Erythroblast (primary cell): ENCODE results near the gene ZBTB7C.

Experiments used
- DNase-seq, 2 experiments: peaks; one replicate each; lab custom pipeline; 2025; lab: John Stamatoyannopoulos, UW
- GATA1 ChIP-seq: IDR thresholded peaks from 2 replicates; pipeline ENCODE4 v1.6.1; 2011; ENCODE audit warnings: low read depth, mild to moderate bottlenecking, control low read depth, low read length, moderate library complexity
- POLR2A ChIP-seq: IDR thresholded peaks from 2 replicates; pipeline ENCODE4 v1.6.1; 2011; ENCODE audit warnings: mild to moderate bottlenecking, low read length

Gene ZBTB7C

GRCh38 chr18:48405978-48406377, 3.2 kb downstream of the ZBTB7C start:
- no peak for TF ChIP-seq POLR2A
- TF ChIP-seq GATA1, result no peak
- no peak for DNase-seq

- DNase-seq, result no peak
Observed at GRCh38 chr18:48404716-48405507, 4.3 kb downstream of the ZBTB7C start.

GRCh38 chr18:48402953-48403352, 6.2 kb downstream of the ZBTB7C start:
- TF ChIP-seq GATA1 (no peak), POLR2A (no peak)
- DNase-seq, result no peak

More at GRCh38 chr18:48404716-48405507, 4.3 kb downstream of the ZBTB7C start:
- TF ChIP-seq POLR2A (no peak), GATA1 (no peak)

- no peak for DNase-seq
- no peak for TF ChIP-seq GATA1
- TF ChIP-seq POLR2A, result no peak
Observed at GRCh38 chr18:48399303-48400075, 9.7 kb downstream of the ZBTB7C start.

- DNase-seq, result no peak
- no peak for TF ChIP-seq POLR2A
- no peak for TF ChIP-seq GATA1
Observed at GRCh38 chr18:48398074-48398473, 11.1 kb downstream of the ZBTB7C start.

GRCh38 chr18:48397021-48397420, 12.2 kb downstream of the ZBTB7C start:
- TF ChIP-seq POLR2A (no peak), GATA1 (no peak)
- no peak for DNase-seq

- DNase-seq, result no peak
Observed at GRCh38 chr18:48396561-48396960, 12.6 kb downstream of the ZBTB7C start.

GRCh38 chr18:48395646-48396045, 13.5 kb downstream of the ZBTB7C start:
- TF ChIP-seq POLR2A (no peak), GATA1 (no peak)
- no peak for DNase-seq

More at GRCh38 chr18:48396561-48396960, 12.6 kb downstream of the ZBTB7C start:
- TF ChIP-seq POLR2A (no peak), GATA1 (no peak)

GRCh38 chr18:48394176-48394575, 15.0 kb downstream of the ZBTB7C start:
- no peak for TF ChIP-seq POLR2A
- TF ChIP-seq GATA1, result no peak
- no peak for DNase-seq

- TF ChIP-seq GATA1 (no peak), POLR2A (no peak)
- no peak for DNase-seq
Observed at GRCh38 chr18:48393776-48394175, 15.4 kb downstream of the ZBTB7C start.

GRCh38 chr18:48393170-48393569, 16.0 kb downstream of the ZBTB7C start:
- TF ChIP-seq GATA1 (no peak), POLR2A (no peak)
- DNase-seq, result no peak

- TF ChIP-seq GATA1 (no peak), POLR2A (no peak)
- no peak for DNase-seq
Observed at GRCh38 chr18:48392268-48392667, 16.9 kb downstream of the ZBTB7C start.

GRCh38 chr18:48391868-48392267, 17.3 kb downstream of the ZBTB7C start:
- TF ChIP-seq POLR2A (no peak), GATA1 (no peak)
- DNase-seq, result no peak

- DNase-seq, result no peak
- no peak for TF ChIP-seq GATA1
- no peak for TF ChIP-seq POLR2A
Observed at GRCh38 chr18:48390641-48391040, 18.5 kb downstream of the ZBTB7C start.

- no peak for DNase-seq
- TF ChIP-seq POLR2A (no peak), GATA1 (no peak)
Observed at GRCh38 chr18:48388478-48388877, 20.7 kb downstream of the ZBTB7C start.
